DMS79 (cell line): ENCODE measurements around the gene ISLR.

ENCODE experiments used
- DNase-seq: peaks from one replicate; lab custom pipeline; 2025; lab: John Stamatoyannopoulos, UW

The ISLR gene

DNA sequence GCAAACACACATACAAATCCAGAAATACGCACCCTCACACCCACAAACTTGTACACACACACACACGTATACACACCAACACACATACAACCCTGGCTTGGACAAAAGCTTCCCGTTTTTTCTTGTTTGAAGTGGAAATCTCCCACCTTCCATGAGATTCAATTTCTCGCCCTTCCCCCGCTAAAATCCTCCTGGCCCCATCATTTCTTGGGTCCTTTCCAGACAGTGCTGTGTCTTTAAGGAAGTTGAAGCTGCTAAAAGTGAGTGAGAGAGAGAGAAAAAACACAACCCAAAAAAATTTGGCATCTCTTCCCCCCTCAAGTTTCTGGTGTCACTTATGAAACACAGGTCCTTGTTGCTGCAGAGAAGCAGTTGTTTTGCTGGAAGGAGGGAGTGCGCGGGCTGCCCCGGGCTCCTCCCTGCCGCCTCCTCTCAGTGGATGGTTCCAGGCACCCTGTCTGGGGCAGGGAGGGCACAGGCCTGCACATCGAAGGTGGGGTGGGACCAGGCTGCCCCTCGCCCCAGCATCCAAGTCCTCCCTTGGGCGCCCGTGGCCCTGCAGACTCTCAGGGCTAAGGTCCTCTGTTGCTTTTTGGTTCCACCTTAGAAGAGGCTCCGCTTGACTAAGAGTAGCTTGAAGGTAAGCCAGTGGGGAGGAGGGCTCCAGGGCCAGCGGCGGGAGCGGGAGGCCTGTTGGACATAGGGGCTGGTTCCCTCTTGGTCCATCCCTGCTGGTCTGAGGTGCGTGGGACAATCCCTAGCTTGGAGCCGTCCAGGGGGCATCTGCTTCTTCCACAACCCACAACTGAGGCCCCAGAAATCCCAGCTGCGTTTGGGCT, at the start of gene ISLR:
ISLR (plus strand) TSS at position 331 of the 839 bp plus-strand sequence. CDS start 1,149 bp downstream, outside the sequence.
- DNase-seq = peak; percentile 2

- DNase-seq = no peak
Observed at GRCh38 chr15:74124196-74124595, 49.3 kb upstream of the ISLR start.

- DNase-seq = no peak
Observed at GRCh38 chr15:74124759-74125158, 48.8 kb upstream of the ISLR start.

- peak; percentile 65 for DNase-seq
Observed at GRCh38 chr15:74127255-74127953, 46.1 kb upstream of the ISLR start.

- DNase-seq = no peak
Observed at GRCh38 chr15:74127954-74128784, 45.3 kb upstream of the ISLR start.

DNA sequence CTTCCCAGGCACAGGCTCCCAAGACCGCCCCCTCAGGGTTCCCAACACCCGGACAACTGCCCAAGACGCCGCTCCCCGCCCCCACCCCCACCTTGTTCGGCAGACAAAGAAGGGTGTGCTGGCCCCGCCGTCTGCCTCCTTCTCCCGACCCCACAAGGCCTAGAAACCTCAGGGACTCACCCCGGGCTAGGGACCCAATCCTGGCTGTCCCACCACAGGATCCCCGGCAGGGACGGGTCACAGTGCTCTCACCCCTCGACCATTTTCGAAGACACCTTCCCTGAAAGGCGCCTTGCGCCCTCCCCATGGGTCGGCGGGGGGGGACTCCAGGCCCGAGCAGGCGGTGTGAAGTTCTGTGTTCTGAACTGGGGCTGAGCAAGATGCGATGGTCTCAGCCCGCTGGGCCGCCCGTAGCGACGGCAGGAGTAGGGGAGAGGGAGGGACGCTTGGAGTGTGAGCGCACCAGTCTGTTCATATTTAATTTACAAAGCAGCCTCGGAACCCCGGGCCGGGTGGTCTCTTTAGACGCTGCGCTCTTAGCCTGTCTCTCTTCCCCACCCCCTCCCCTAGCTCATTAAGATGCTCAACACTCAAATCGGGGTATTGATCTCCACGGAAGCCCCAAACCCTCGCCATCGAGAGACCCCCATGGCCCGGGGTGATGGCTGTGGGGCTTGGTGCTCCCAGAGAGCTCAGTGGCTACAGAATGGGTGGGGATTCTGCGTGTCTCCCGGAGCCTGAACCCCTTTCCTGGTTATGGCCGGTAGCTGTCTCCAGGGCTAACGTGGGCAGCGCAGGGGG, 44.5 kb upstream of the ISLR start:
- DNase-seq = peak; percentile 17

GRCh38 chr15:74129586-74130154, 43.8 kb upstream of the ISLR start:
- peak; percentile 10 for DNase-seq

GRCh38 chr15:74130155-74130848, 43.2 kb upstream of the ISLR start, which contains the start of gene ISLR2:
TSS of gene ISLR2 (plus strand) at chr15:74130586. CDS start at chr15:74132755, 2,169 bp downstream.
- no peak for DNase-seq

DNA sequence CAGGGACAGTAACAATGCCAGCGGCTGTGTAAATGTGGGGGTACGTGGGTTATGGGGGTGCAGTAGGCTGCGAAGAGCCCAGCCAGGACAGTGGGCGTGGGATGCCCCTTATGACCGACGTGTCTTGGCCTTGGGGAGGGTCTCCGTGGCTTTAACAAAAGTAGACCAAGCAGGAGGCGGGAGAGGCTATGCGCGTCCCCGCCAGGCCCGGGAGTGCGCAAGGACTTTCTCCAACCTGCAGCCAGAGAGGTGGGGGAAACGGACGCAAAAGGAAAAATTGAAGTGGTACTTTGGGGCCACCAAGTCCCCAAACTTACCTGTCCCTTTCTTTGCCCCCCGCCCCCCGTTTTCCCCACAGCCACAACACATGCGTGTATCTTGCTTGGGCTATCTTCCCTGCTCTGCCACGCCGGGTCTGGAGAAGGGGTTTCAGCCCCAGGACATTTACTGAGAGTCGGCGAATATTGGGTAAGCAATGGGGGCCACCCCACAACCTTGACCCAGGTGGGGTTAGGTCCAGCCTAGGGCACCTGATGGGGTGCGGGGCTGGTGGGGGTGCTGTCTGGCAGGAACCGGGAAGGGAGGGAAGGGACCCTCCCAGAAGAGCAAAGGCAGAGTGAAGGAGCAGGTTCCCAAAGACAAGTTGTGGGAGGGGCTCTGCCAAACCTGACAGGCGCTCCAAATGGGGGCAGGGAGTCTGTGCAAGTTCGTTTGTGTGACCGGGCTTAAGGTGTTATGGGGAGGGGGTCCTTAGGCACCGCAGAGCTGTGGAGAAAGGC, 42.5 kb upstream of the ISLR start:
- no peak for DNase-seq

DNA sequence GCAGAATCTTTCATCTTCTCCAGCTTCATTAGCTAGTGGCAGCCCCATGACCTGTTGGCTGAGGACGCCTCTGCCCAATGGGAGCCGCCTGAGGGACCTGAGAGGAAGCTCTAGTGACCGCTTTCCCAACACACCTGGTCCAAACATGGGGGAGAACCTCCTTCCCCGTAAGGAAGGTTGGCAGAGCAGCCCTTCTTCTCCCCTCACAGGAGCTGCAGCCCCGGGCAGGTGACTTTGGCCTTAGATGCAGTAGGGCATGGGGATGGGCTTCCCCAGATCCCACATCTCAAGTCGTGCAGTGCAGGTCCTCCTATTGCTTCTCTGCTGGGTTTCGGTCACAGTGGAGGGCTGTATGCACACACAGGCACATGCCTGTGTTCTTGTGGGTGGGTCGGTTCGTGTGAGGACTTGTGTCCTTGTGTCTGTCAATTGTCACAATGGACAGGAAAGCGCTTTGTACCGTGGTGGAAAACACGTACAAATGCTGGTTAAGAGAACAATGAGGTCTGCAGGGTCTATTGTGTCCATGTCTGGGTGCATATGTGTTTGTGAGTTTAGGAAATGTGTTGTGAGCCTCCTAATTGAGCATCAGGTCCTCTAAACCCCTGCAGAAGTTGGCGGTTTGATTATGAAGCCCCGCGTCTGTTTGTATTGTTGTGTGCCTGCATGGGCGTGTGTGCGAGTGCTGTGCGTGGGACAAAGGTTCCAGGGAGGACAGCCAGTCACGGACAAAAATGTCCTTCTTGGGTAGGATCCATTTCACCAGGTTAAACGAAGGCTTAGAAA, 41.7 kb upstream of the ISLR start:
- no peak for DNase-seq

- DNase-seq = no peak
Observed at GRCh38 chr15:74132681-74133651, 40.5 kb upstream of the ISLR start.

DNA sequence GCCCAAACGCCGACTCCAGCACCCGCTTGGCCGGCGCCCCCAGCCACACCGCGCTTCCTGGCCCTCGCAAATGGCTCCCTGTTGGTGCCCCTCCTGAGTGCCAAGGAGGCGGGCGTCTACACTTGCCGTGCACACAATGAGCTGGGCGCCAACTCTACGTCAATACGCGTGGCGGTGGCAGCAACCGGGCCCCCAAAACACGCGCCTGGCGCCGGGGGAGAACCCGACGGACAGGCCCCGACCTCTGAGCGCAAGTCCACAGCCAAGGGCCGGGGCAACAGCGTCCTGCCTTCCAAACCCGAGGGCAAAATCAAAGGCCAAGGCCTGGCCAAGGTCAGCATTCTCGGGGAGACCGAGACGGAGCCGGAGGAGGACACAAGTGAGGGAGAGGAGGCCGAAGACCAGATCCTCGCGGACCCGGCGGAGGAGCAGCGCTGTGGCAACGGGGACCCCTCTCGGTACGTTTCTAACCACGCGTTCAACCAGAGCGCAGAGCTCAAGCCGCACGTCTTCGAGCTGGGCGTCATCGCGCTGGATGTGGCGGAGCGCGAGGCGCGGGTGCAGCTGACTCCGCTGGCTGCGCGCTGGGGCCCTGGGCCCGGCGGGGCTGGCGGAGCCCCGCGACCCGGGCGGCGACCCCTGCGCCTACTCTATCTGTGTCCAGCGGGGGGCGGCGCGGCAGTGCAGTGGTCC, 39.7 kb upstream of the ISLR start:
- DNase-seq = no peak

DNA sequence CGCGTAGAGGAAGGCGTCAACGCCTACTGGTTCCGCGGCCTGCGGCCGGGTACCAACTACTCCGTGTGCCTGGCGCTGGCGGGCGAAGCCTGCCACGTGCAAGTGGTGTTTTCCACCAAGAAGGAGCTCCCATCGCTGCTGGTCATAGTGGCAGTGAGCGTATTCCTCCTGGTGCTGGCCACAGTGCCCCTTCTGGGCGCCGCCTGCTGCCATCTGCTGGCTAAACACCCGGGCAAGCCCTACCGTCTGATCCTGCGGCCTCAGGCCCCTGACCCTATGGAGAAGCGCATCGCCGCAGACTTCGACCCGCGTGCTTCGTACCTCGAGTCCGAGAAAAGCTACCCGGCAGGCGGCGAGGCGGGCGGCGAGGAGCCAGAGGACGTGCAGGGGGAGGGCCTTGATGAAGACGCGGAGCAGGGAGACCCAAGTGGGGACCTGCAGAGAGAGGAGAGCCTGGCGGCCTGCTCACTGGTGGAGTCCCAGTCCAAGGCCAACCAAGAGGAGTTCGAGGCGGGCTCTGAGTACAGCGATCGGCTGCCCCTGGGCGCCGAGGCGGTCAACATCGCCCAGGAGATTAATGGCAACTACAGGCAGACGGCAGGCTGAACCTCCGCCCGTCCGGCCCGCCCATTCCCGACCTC, 39.0 kb upstream of the ISLR start:
- DNase-seq = no peak

- no peak for DNase-seq
Observed at GRCh38 chr15:74135041-74135565, 38.4 kb upstream of the ISLR start.

GRCh38 chr15:74136540-74136813, 37.0 kb upstream of the ISLR start:
- DNase-seq = no peak

DNA sequence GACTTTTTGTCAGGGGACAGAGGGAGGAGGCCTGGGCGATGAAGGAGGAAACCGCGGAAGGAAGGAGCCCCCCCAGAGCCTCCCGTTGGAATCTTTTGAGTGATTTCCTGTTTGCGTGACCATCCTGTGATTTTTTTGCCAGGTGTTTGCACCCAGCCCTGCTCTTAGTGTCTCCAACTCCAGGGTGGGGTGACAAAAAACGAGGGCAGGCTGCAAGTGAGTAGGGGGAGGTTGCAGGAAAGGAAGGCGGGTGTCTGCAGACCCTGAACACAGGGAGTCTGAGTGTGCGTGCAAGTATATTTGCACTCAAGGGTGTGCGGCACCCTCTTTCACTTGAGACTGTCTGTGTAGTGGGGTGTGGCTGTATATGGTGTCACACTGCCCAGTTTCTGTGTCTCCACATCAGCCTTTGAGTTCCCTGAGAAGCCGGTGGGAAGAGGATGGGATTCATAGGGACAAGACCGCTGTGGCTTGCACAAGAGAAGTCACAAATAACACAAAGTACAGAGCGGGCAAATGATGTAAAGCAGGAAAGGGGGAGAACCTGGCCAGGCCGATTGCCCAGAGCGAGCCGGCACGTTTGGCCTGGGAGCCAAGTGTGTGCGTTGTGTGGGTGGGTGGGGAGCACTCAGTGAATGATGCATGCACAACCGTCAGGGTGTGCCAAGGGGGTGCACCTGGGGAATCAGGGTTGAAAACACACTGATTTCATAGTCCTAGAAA, 36.5 kb upstream of the ISLR start:
- DNase-seq = peak; percentile 22
